Testis (tissue), 2 donors: Measurements from ENCODE around the gene TSPAN1.

ENCODE experiments used
- CTCF ChIP-seq, 3 experiments: fragments of 450-650 bp in 2 of 3; fragments of 200-600 bp in 1 of 3; sonication (generic) in 1 of 3; IDR thresholded peaks; one replicate each; pipeline ENCODE4 v1.5.1; 2016 to 2019; ENCODE audit warnings: antibody characterized with exemption in 3 of 3, mild to moderate bottlenecking in 2 of 3, moderate library complexity in 1 of 3
- POLR2A ChIP-seq: fragments of 450-650 bp; IDR thresholded peaks from one replicate; pipeline ENCODE4 v1.6.1; 2017; ENCODE audit warnings: antibody characterized with exemption, mild to moderate bottlenecking, moderate library complexity

GRCh38 chr1:46150085-46150484 is 24.8 kb upstream of the TSPAN1 start:
- TF ChIP-seq POLR2A (no peak), CTCF (IDR thresholded peaks at IDR 0.05) (no peak)
